Activated CD4-positive, alpha-beta T cell treated with anti-CD3 and anti-CD28 coated beads for 1 hour (primary cell): ENCODE results near the gene GMIP.
"Not testable (repeated sequence)": the region's sequence is repeated elsewhere in the genome, so short reads cannot be mapped to it uniquely, and the experiment has no call there.

Source experiments
- DNase-seq: peaks from one replicate; pipeline ENCODE4 v3.0.0-alpha.2; 2020

The GMIP gene

DNA sequence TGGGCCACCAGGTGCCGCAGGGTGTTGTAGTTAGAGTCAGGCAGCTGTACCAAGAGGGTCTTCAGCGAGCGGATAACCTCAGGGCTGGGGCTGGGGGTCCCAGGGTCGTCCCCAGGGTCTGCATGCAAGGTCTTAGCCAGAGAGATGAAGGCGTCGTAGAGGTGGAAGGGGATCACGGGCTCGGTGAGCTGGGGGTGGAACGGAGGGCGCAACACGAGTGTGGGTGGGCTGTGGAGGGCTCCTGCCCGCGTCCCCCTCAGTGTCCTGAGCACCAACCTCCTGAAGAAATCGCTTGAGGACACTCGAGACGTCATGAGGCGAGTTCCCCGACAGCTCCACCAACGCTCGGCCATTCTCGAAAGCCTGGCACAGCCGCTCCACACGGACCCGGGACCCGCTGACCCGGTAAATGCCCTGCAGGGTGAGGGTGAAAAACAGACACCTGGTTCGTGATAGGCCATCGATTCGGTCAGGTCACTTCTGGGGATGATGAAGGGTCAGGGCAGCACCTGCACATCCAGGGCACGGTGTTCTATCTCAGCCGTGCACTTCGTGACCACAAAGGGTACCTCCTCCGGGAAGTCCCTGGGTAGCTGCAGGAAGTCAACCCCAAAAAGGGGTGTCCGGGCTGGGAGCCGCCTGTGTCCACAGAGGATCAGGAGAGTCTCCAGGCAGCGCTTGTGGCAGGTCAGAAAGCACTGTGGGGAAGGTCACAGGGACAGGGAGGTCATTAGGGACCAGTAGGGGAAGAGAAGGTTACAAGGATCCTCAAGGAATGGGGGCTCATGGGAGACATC, 8.7 kb downstream of the GMIP start:
- DNase-seq, result no peak

- DNase-seq, result no peak
Measured at GRCh38 chr19:19633711-19634515, 9.5 kb downstream of the GMIP start.

DNA sequence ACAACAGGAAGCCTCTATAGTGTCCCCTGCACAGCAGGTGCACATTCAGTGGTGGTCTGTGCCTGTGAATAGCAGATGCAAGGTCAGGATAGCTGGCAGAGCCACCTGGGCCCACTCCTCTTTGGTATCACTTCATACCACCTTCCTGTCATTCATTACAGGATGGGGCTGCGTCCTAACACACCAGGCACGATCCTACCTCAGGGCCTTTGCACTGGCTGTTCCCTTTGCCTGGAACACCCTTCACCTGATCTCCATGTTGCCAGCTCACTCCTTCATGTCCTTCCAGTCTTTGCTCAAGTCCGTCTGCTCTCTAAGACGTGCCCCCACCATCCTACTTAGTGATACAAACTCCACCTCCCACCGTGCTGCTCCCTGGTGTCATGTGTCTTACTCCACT, 10.8 kb downstream of the GMIP start:
- DNase-seq, result no peak

- no peak for DNase-seq
Measured at GRCh38 chr19:19631346-19631745, 12.1 kb downstream of the GMIP start.

DNA sequence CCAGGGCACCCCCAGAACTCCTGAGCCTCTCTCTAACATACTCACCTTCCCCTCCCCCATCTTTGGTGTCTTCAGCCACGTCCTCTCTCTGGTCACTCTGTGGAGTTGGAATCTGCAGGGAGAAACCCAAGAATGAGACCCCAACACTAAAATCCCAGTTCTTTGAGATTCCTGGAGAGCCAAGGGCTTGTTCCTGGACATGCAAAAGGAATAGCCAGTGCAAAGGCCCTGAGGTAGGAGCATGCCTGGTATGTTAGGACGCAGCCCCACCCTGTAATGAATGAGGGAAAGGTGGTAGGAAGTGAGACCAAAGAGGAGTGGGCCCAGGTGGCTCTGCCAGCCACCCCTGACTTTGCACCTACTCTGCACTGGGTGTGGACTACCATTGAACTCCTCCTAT, 13.0 kb downstream of the GMIP start:
- no peak for DNase-seq

DNA sequence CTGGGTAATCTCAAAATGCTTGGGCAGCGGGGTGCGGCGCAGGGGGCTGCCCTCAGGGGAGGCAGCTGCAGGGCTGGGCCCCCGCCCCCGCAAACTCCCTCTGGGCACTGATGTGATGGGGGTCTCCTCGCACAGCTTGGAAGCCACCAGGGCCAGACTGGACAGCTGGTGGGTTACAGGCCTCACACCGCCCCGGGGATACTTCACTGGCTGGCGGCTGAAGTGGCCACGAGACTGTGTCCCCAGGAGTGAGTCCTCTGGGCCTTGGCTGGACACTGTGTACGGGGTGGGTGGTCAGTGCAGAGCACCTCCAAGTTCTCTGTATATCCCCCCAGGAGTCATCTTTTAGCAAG, 13.4 kb downstream of the GMIP start:
- no peak for DNase-seq

DNA sequence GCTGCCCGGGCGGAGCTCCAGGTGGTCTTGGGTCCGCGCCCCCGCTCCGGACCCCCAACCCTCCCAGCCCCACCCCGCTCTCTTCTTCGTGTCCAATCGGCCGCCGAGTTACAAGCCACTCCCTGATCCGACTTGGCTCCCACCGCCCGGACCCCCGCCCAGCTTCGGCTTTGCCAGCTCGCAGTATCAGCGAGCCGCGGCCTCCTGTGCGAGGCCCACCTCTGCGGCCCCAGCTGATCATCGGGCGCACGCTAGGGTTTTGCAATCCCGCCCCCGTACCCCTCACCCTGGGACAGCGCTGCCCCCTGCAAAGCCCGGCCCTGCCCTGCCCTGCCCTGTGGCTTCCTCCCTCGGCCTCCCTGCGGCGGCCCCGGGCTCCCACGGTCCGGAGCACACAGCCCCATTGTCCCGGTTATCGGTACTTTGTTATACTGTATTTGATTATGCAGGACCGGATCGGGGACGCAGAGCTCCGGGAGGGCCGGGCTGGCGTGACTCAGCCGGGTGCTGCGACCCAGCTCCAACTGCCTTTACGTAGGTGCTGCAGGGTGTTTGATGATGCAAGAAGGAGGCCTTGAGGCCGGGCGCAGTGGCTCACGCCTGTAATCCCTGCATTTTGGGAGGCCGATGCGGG, 14.8 kb downstream of the GMIP start:
- DNase-seq, result peak; percentile 35

- DNase-seq, result peak; percentile 65
Measured at GRCh38 chr19:19627621-19628500, 15.6 kb downstream of the GMIP start, which contains the start of gene LPAR2. Gene LPAR2, minus strand, starts transcription at chr19:19628220. Its CDS starts 945 bp downstream, at chr19:19627275.

DNA sequence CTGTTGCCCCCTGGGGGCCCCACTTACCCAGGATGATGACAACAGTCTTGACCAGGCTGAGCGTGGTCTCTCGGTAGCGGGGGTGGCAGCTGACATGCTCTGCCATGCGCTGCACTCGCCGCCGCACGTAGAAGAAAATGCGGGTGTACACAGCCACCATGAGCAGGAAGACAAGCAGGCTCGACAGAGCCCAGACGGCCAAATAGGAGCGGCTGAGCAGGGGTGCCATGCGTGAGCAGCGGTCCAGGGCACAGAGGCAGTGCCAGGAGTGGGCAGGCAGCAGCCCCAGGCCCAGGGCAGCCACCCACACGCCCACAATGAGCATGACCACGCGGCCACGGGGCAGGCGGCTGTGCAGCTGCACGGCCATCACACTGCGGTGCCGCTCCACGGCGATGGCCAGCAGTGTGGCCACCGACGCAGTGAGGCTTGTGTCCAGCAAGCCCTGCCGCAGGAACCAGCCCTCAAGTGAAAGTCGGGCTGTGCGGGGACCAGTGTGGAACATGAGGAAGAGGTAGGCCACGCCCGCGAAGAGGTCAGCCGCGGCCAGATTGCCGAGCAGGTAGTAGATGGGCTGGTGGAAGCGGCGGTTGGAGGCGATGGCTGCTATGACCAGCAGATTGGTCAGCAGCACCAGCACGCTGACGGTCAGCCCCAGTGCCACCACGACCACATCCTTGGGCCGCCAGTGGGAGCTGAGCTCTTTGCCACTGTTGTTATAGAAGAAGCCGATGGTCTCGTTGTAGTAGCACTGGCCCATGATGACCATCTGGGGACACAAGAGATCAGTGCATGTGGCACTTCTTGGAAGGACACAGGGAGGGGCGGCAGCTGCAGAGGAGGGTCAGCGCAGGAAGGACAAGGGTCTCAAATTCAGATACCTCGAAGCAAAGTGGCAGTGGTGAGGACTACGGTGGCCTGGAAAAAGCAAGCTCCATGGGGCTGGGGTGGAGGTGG, 16.7 kb downstream of the GMIP start:
- DNase-seq, result no peak

DNA sequence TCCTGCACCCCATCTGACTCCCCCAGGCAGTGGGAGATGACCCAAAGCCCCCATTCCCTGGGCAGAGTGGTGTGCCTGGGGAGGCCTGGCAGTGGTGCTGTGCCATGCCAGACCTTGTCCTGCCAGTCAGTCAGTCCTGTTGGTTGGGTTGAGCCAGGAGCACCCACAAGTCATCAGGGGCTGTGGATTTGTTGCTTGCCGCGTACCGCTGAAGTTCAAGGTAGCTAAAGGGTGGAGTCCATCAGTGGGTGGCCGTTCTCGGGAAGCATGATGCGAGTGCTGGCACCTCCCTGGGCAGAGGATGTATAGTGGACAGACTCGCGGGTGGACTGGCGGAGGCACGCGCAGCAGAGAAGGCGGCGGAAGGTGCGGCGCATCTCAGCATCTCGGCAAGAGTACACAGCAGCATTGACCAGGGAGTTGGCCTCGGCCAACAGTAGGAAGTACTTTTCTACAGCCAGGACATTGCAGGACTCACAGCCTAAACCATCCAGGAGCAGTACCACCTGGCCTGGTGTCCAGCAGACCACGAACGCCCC, 19.4 kb downstream of the GMIP start:
- DNase-seq, result no peak

DNA sequence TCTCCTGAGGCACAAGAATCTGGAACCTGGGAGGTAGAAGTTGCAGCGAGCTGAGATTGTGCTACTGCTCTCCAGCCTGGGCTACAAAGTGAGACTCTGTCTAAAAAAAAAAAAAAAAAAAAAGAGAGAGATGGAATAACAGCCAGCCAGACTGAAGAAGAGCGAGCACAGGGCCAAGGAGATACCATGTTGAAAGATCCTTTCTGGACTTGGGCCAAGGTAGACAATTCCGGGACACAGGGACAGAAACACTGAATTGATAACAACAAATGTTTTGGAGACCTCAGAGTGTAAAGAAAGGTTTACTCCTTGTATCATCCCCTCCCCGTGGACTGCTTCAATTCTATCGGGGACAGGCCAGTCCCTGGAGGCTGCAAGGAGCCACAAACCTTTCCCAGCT, 20.1 kb downstream of the GMIP start:
- DNase-seq, result no peak

DNA sequence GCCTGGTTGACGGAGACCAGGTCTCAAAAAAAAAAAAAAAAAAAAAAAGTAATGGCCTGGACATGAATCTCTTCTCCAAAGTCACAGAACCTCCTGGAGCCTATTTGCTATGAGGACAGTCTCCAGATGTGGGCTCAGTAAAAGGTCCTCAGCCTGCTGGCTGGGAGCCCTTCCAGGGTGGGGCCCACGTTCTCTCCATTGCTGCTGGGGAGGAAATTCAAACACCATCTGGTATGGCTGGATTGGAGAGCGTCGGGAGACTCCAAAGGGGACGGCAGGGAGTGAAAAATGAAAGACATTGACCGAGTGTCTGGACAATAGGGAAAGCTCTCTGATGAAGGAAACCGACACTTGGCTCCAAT, 23.6 kb downstream of the GMIP start:
- DNase-seq, result no peak

DNA sequence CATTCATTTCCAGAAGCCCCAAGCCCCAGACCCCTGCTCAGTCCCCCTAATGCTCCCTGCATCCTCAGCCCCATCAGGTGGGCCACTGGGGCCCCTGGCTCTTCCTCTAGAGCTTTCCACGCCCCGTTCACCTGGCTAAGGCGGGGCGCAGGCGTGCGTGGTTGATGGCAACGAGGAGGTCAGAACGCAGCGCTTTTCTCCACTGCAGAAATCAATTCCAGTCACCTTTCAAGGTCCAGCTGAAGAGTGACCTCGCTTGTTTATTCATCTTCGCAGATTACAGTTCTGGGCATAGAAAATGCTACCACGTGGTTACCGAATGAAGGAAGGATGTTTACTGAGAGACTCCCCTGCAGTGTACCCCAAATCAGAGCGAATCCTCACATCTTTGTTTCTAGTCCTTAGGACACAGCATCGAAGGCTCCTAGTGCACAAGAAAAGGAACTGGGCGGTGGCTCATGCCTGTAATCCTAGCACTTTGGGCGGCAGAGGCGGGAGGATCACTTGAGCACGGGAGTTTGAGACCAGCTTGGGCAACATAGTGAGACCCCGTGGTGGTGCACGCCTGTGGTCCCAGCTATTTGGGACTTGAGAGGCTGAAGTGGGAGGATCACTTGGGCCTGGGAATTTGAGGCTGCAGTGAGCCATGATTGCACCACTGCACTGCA, 24.1 kb downstream of the GMIP start:
- no peak for DNase-seq

DNA sequence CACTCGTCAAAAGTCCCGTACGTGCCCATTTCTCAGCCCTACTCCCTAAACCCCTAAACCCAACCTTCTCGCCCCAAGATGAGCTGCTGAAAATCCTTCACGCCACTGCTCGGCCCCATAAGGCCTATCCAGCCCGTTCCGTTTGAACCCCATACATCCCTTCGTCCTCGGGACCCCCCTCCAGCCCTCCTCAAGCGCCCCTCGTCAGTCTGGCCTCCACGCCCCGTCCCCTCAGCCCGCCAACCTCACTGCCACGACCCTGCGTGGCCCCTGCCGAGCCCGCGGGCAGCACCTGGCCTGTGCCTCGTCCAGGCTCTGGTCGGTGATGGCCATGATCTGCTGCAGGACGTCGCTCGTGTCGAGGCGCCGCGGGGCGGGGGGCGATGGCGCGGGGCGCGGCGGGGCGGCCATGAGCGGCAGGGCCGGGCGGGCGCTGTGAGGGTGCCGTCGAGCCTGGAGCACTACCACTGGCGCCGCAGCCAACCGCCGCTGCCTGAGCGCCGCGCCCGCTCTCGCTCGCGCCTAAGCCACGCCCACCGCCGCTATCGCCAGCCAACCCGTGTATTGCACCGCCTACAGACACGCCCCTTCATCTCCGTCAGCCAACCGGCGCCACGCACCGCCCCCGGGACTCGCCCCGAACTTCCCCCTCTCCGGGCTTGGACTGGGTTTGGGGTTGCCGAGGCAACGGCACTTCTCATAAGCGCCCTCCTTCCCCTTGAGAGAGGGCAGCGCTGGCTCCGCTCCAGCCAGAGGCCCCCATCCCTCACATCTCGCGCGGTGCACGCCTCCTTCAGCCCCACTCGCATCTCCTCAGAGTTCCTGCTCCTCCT, 25.0 kb downstream of the GMIP start, which contains the start of gene PBX4:
Gene PBX4 (minus strand): TSS at position 469 of the 833 bp plus-strand sequence. CDS start 58 bp downstream, at position 411.
- DNase-seq, result peak; percentile 99

DNA sequence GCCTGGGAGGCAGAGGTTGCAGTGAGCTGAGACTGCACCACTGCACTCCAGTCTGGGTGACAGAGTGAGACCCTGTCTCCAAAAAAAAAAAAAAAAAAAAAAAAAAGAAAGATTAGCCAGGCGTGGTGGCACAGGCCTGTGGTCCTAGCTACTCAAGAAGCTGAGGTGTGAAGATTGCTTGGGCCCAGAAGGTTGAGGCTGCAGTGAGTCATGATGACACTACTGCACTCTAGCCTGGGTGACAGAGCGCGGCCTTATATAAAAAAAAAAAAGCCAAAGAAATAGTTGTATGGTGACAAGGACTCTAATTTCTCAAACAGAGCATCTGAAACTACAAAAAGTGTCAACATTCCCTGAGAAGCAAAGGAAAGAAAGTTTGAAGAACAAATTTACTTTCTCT, 28.4 kb downstream of the GMIP start:
- no peak for DNase-seq

GRCh38 chr19:19613506-19613905, 30.0 kb downstream of the GMIP start:
- no peak for DNase-seq

DNA sequence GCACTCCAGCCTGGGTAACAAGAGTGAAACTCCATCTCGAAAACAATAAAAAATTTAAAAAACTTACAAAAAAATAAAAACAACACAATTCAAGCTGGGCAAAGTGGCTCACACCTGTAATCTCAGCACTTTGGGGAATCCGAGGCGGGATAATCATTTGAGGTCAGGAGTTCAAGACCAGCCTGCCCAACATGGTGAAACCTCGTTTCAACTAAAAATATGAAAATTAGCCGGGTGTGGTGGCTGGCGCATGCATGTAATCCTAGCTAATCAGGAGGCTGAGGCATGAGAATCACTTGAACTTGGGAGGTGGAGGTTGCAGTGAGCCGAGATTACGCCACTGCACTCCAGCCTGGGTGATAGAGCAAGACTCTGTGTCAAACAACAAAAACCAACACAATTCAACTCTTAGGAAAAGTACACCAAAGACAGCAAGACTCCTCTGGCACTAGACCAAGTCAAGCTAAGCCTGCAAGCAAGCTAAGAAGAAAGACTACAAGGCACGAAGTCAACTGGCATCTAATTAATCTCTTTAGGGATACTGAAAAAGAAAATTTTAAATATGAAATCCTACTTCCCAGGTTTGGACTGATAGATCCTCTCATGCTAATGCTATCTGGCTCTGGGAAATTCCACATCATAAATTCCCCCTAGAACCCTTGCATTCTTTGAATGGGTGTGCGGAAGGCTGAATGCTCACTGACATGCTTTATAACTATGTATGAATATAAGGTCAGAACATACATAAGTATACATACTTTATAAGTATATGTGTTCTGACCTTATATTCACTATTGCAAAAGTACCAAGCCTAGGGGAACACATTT, 32.9 kb downstream of the GMIP start:
- no peak for DNase-seq

GRCh38 chr19:19606686-19607085, 36.8 kb downstream of the GMIP start:
- not testable (repeated sequence) for DNase-seq

DNA sequence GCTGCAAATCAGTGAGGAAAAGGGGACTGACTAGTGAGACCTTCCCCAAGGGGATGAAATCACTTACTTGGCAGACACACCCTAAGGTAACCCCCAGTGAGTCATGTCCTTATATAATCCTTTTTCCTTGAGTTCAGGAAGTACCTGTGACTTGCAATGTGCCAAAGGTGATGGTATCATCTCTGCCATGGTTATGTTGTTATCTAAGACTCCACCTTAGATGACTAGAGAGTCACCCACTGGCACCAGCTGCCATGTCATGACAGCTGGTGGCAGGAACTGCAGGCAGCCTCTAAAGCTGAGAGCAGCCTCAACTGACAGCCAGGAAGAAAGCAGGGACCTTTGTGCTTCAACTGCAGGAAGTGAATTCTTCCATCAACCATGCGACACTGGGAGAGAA, 37.4 kb downstream of the GMIP start:
- peak; percentile 43 for DNase-seq
